MM.1S (cell line): ENCODE measurements around the gene BTD.

Experiments
- EZH2 ChIP-seq: fragments of 300-600 bp; sonication (generic); optimal IDR thresholded peaks from 2 replicates; pipeline ENCODE3; 2017; ENCODE audit warnings: low read depth, mild to moderate bottlenecking, antibody characterized with exemption, low read length, mixed read lengths
- TF ChIP-seq, protein P1 (sequence below): fragments of 300-600 bp; sonication (generic); IDR thresholded peaks from 2 replicates; pipeline ENCODE4 v1.5.1; 2016; ENCODE audit warnings: antibody characterized with exemption, low read length, mixed read lengths

DNA sequence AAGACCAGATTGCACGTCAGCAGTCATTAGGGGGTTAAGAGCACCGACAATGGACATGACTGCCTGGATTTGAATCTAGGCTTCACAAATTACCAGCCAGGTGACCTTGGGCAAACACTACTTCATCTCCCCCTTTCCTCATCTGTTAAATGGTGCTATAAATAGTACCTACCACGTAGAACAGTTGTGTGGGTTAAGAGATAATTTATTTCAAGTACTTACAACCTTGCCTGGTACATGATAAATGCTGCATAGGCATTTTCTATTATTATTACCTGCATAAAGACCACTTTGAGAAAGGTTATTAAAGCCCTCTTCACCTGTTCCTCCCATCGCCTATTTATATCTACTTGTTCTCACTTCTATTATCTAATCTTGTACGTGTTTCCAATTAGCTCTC, 64.7 kb downstream of the BTD start:
- TF ChIP-seq, protein P1, sequence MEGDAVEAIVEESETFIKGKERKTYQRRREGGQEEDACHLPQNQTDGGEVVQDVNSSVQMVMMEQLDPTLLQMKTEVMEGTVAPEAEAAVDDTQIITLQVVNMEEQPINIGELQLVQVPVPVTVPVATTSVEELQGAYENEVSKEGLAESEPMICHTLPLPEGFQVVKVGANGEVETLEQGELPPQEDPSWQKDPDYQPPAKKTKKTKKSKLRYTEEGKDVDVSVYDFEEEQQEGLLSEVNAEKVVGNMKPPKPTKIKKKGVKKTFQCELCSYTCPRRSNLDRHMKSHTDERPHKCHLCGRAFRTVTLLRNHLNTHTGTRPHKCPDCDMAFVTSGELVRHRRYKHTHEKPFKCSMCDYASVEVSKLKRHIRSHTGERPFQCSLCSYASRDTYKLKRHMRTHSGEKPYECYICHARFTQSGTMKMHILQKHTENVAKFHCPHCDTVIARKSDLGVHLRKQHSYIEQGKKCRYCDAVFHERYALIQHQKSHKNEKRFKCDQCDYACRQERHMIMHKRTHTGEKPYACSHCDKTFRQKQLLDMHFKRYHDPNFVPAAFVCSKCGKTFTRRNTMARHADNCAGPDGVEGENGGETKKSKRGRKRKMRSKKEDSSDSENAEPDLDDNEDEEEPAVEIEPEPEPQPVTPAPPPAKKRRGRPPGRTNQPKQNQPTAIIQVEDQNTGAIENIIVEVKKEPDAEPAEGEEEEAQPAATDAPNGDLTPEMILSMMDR, result no peak
- TF ChIP-seq EZH2, result no peak
